ENCODE results near the gene GALNT18.

DNA sequence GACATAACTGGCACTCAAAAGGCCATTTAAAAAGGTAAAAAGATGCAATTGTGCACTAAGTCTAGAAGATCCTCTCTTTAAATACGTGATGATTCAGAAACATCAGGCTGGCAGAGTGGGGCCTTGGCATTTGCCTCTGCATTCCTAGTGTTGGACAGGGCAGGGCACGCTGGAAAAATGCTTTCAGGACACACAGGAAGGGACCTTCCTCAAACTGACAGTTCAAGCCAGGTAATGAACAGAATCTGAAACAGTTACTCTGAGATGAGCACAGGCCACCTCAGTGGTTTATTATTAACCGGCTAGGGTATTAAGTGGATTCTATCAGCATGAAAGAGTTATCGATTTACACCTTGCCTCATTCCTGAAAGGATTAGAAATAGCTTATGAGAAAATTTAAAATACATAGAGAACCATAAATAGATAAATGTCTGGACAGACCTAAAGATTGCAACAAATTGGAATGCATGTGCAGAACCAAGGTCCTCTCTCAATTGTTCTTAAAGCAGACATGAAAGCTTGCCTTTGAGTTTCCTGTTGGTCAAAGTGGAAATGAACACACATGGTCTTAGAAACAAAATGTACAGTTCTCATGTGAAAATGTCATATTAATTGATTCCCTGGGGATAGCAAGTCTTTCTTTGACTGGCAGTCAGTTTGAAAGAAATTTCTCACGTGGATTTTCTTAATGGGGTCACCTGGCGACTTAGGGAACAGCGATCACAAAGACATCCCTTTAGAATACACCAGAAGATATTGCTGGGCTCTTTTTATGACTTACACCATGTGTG is 247.3 kb downstream of the GALNT18 start:
- TF ChIP-seq CTCF (conservative IDR thresholded peaks at IDR 0.05) (no peak), EZH2 (IDR thresholded peaks at IDR 0.05; ENCODE audit: low read depth) (no peak)
